HEK293 (cell line): ENCODE data around the gene FRY.

ENCODE experiments used
- CTCF ChIA-PET: fragments of 350-600 bp; formaldehyde crosslinking; extraction: SDS; loops from one replicate; lab custom pipeline; 2021; ENCODE audit warnings: antibody characterized with exemption; lab: Yijun Ruan, JAX
- POLR2A ChIA-PET: fragments of 300-600 bp; formaldehyde crosslinking; extraction: SDS; loops from one replicate; lab custom pipeline; 2020; ENCODE audit warnings: antibody characterized with exemption, inconsistent platforms; lab: Yijun Ruan, JAX
- H3K27ac ChIP-seq: fragments of 200-500 bp; sonication (Bioruptor generic); 2 replicates; pipeline ENCODE4 v1.5.1; 2014; ENCODE audit warnings: low read depth, low read length, control low read depth, inconsistent platforms; ENCODE audit errors: extremely low read depth
- H3K36me3 ChIP-seq, 2 experiments: fragments of 200-500 bp in 1 of 2; sonication (Bioruptor generic) in 1 of 2; 1 replicate in 1 of 2; 2 replicates in 1 of 2; pipeline ENCODE4 v1.5.1; 2014 to 2017; ENCODE audit warnings: inconsistent platforms in 2 of 2, low read length in 2 of 2; ENCODE audit not compliant: control insufficient read depth in 2 of 2, insufficient read depth in 1 of 2
- H3K4me1 ChIP-seq: fragments of 200-500 bp; sonication (Bioruptor generic); 2 replicates; pipeline ENCODE4 v1.5.1; 2014; ENCODE audit warnings: mild to moderate bottlenecking, low read length, inconsistent platforms; ENCODE audit not compliant: control insufficient read depth, insufficient read depth
- H3K4me3 ChIP-seq: 2 replicates; pipeline ENCODE4 v1.5.1; 2011; ENCODE audit warnings: low read depth, mild to moderate bottlenecking, control low read depth, low read length, moderate library complexity
- H3K9me3 ChIP-seq: fragments of 200-500 bp; sonication (Bioruptor generic); 2 replicates; pipeline ENCODE4 v1.5.1; 2014; ENCODE audit warnings: low read depth, low read length, inconsistent platforms; ENCODE audit not compliant: control insufficient read depth, insufficient read depth
- GLI2 ChIP-seq: fragments of 450-650 bp; formaldehyde crosslinking; IDR thresholded peaks from 2 replicates; pipeline ENCODE4; 2017; ENCODE audit warnings: missing biosample characterization, missing genetic modification characterization, low read depth, borderline replicate concordance
- GLIS2 ChIP-seq: fragments of 450-650 bp; formaldehyde crosslinking; IDR thresholded peaks from 2 replicates; pipeline ENCODE4 v1.5.1; 2016; ENCODE audit warnings: missing biosample characterization, missing genetic modification characterization
- HOXD13 ChIP-seq: sonication (generic); formaldehyde crosslinking; IDR thresholded peaks from 2 replicates; pipeline ENCODE4 v1.8.0; 2022; ENCODE audit warnings: missing genetic modification reagents, borderline replicate concordance
- MEIS1 ChIP-seq: sonication (generic); formaldehyde crosslinking; IDR thresholded peaks from 2 replicates; pipeline ENCODE4 v1.8.1; 2022; ENCODE audit warnings: missing genetic modification reagents, mild to moderate bottlenecking, borderline replicate concordance
- RBAK ChIP-seq: fragments of 450-650 bp; formaldehyde crosslinking; IDR thresholded peaks from 2 replicates; pipeline ENCODE4 v1.5.1; 2016; ENCODE audit warnings: missing biosample characterization, missing genetic modification characterization
- SP3 ChIP-seq: fragments of 450-650 bp; formaldehyde crosslinking; IDR thresholded peaks from 2 replicates; pipeline ENCODE4 v1.5.1; 2016; ENCODE audit warnings: missing biosample characterization, missing genetic modification characterization
- ZBTB21 ChIP-seq: fragments of 450-650 bp; formaldehyde crosslinking; IDR thresholded peaks from 2 replicates; pipeline ENCODE4 v1.5.1; 2017; ENCODE audit warnings: missing biosample characterization, missing genetic modification characterization
- ZFP41 ChIP-seq: fragments of 450-650 bp; formaldehyde crosslinking; IDR thresholded peaks from 2 replicates; pipeline ENCODE4 v1.5.1; 2016; ENCODE audit warnings: missing biosample characterization, missing genetic modification characterization, borderline replicate concordance
- ZNF146 ChIP-seq: fragments of 450-650 bp; formaldehyde crosslinking; IDR thresholded peaks from 2 replicates; pipeline ENCODE4 v1.5.1; 2016; ENCODE audit warnings: missing biosample characterization, missing genetic modification characterization
- ZNF175 ChIP-seq: fragments of 450-650 bp; formaldehyde crosslinking; IDR thresholded peaks from 2 replicates; pipeline ENCODE4 v1.5.1; 2016; ENCODE audit warnings: missing biosample characterization, missing genetic modification characterization
- ZNF223 ChIP-seq: fragments of 450-650 bp; formaldehyde crosslinking; IDR thresholded peaks from 2 replicates; pipeline ENCODE4 v1.5.1; 2016; ENCODE audit warnings: missing biosample characterization, missing genetic modification characterization
- ZNF311 ChIP-seq: fragments of 450-650 bp; formaldehyde crosslinking; IDR thresholded peaks from 2 replicates; pipeline ENCODE4 v1.5.1; 2017; ENCODE audit warnings: missing biosample characterization, missing genetic modification characterization, borderline replicate concordance
- ZNF341 ChIP-seq: fragments of 450-650 bp; formaldehyde crosslinking; IDR thresholded peaks from 2 replicates; pipeline ENCODE4; 2016; ENCODE audit warnings: low read depth, missing biosample characterization, missing genetic modification characterization
- ZNF366 ChIP-seq: fragments of 450-650 bp; formaldehyde crosslinking; conservative IDR thresholded peaks from 2 replicates; pipeline ENCODE4 v1.5.1; 2016; ENCODE audit warnings: missing biosample characterization, missing genetic modification characterization
- ZNF449 ChIP-seq: fragments of 450-650 bp; formaldehyde crosslinking; IDR thresholded peaks from 2 replicates; pipeline ENCODE4 v1.5.1; 2017; ENCODE audit warnings: missing biosample characterization, mild to moderate bottlenecking, missing genetic modification characterization, moderate library complexity
- ZNF48 ChIP-seq: fragments of 450-650 bp; formaldehyde crosslinking; IDR thresholded peaks from 2 replicates; pipeline ENCODE4 v1.5.1; 2016; ENCODE audit warnings: missing biosample characterization, missing genetic modification characterization
- ZNF600 ChIP-seq: fragments of 450-650 bp; formaldehyde crosslinking; IDR thresholded peaks from 2 replicates; pipeline ENCODE4 v1.5.1; 2016; ENCODE audit warnings: missing biosample characterization, missing genetic modification characterization
- ZNF610 ChIP-seq: fragments of 450-650 bp; formaldehyde crosslinking; IDR thresholded peaks from 2 replicates; pipeline ENCODE4 v1.5.1; 2016; ENCODE audit warnings: missing biosample characterization, missing genetic modification characterization, borderline replicate concordance
- ZNF621 ChIP-seq: fragments of 450-650 bp; formaldehyde crosslinking; IDR thresholded peaks from 2 replicates; pipeline ENCODE4 v1.5.1; 2017; ENCODE audit warnings: missing biosample characterization, missing genetic modification characterization
- ZNF624 ChIP-seq: fragments of 450-650 bp; formaldehyde crosslinking; IDR thresholded peaks from 2 replicates; pipeline ENCODE4 v1.5.1; 2017; ENCODE audit warnings: missing biosample characterization, missing genetic modification characterization
- ZNF660 ChIP-seq: fragments of 450-650 bp; IDR thresholded peaks from 2 replicates; pipeline ENCODE4 v1.5.1; 2018; ENCODE audit warnings: missing biosample characterization, mild to moderate bottlenecking, missing genetic modification characterization
- ZNF701 ChIP-seq: fragments of 450-650 bp; formaldehyde crosslinking; IDR thresholded peaks from 2 replicates; pipeline ENCODE4 v1.5.1; 2016; ENCODE audit warnings: missing biosample characterization, missing genetic modification characterization
- ZNF707 ChIP-seq: fragments of 450-650 bp; formaldehyde crosslinking; IDR thresholded peaks from 2 replicates; pipeline ENCODE4 v1.5.1; 2016; ENCODE audit warnings: missing biosample characterization, missing genetic modification characterization
- ZNF76 ChIP-seq: fragments of 450-650 bp; formaldehyde crosslinking; IDR thresholded peaks from 2 replicates; pipeline ENCODE4; 2016; ENCODE audit warnings: low read depth, missing biosample characterization, missing genetic modification characterization, borderline replicate concordance
- ZNF830 ChIP-seq: fragments of 450-650 bp; IDR thresholded peaks from 2 replicates; pipeline ENCODE4 v1.5.0; 2018; ENCODE audit warnings: missing biosample characterization, missing genetic modification characterization, low read depth, mild to moderate bottlenecking, moderate library complexity
- ZNF837 ChIP-seq: fragments of 450-650 bp; formaldehyde crosslinking; IDR thresholded peaks from 2 replicates; pipeline ENCODE4 v1.5.1; 2016; ENCODE audit warnings: missing biosample characterization, missing genetic modification characterization
- TF ChIP-seq, protein P1 (sequence below): fragments of 450-650 bp; formaldehyde crosslinking; IDR thresholded peaks from 2 replicates; pipeline ENCODE4 v1.5.1; 2017; ENCODE audit warnings: missing biosample characterization, missing genetic modification characterization

FRY gene

GRCh38 chr13:32127691-32128090 is 96.1 kb downstream of the FRY start:
- TF ChIP-seq ZNF610 (tag by site-specific recombination): no peak
- no peak for TF ChIP-seq SP3 (tag by site-specific recombination)
- TF ChIP-seq ZNF223 (tag by site-specific recombination): no peak
- no peak for TF ChIP-seq ZNF48 (tag by site-specific recombination)
- no peak for TF ChIP-seq ZNF624 (tag by site-specific recombination)
- no peak for TF ChIP-seq GLI2 (tag by site-specific recombination)
- TF ChIP-seq ZNF660: no peak
- TF ChIP-seq ZNF341: no peak
- TF ChIP-seq ZNF701 (tag by site-specific recombination): no peak
- TF ChIP-seq ZNF707 (tag by site-specific recombination): no peak
- no peak for TF ChIP-seq MEIS1 (CRISPR knock-in tag)
- TF ChIP-seq ZNF366 (tag by site-specific recombination): no peak
- no peak for TF ChIP-seq ZNF175 (tag by site-specific recombination)
- TF ChIP-seq ZNF621 (tag by site-specific recombination): no peak
- TF ChIP-seq, protein P1, sequence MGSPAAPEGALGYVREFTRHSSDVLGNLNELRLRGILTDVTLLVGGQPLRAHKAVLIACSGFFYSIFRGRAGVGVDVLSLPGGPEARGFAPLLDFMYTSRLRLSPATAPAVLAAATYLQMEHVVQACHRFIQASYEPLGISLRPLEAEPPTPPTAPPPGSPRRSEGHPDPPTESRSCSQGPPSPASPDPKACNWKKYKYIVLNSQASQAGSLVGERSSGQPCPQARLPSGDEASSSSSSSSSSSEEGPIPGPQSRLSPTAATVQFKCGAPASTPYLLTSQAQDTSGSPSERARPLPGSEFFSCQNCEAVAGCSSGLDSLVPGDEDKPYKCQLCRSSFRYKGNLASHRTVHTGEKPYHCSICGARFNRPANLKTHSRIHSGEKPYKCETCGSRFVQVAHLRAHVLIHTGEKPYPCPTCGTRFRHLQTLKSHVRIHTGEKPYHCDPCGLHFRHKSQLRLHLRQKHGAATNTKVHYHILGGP: no peak
- no peak for TF ChIP-seq ZNF449
- no peak for TF ChIP-seq ZNF311 (tag by site-specific recombination)
- ChIA-PET CTCF (no interaction called here), POLR2A (no interaction called here)
- no peak overlapping the region for H3K4me3 ChIP-seq
- no peak overlapping the region for H3K27ac ChIP-seq
- no peaks in the 10 kb centered on the region for H3K36me3 ChIP-seq
- H3K4me1 ChIP-seq: no peaks in the 10 kb centered on the region
- H3K9me3 ChIP-seq: no peaks in the 10 kb centered on the region

- ChIA-PET POLR2A (no interaction called here), CTCF (no interaction called here)
- TF ChIP-seq ZNF837 (tag by site-specific recombination): no peak
- no peak for TF ChIP-seq ZNF707 (tag by site-specific recombination)
- no peak for TF ChIP-seq ZNF830 (tag by site-specific recombination)
- no peak for TF ChIP-seq HOXD13 (CRISPR knock-in tag)
- no peak for TF ChIP-seq ZNF146 (tag by site-specific recombination)
- no peak for TF ChIP-seq ZNF600
- no peak for TF ChIP-seq ZNF76 (tag by site-specific recombination)
- no peak for TF ChIP-seq ZBTB21 (tag by site-specific recombination)
- no peak for TF ChIP-seq ZFP41
- TF ChIP-seq GLIS2 (tag by site-specific recombination): no peak
- TF ChIP-seq RBAK (tag by site-specific recombination): no peak
- H3K4me1 ChIP-seq: no peaks in the 10 kb centered on the region
- H3K9me3 ChIP-seq: no peaks in the 10 kb centered on the region
- no peak overlapping the region for H3K4me3 ChIP-seq
- H3K27ac ChIP-seq: no peak overlapping the region
- H3K36me3 ChIP-seq: no peaks in the 10 kb centered on the region
Measured at GRCh38 chr13:32134241-32135055, 102.9 kb downstream of the FRY start.
